ENCODE measurements around the gene PCDHGB4. TPM values are rescaled to one million over a fixed set of nuclear protein-coding genes. Genes with fewer than 3 reads are reported as not detected.
"Not testable (repeated sequence)": the region's sequence is repeated elsewhere in the genome, so short reads cannot be mapped to it uniquely, and the experiment has no call there.

Gene PCDHGB4
- polyA plus RNA-seq, 1 donor from 2014 or later = 9.3 TPM

DNA sequence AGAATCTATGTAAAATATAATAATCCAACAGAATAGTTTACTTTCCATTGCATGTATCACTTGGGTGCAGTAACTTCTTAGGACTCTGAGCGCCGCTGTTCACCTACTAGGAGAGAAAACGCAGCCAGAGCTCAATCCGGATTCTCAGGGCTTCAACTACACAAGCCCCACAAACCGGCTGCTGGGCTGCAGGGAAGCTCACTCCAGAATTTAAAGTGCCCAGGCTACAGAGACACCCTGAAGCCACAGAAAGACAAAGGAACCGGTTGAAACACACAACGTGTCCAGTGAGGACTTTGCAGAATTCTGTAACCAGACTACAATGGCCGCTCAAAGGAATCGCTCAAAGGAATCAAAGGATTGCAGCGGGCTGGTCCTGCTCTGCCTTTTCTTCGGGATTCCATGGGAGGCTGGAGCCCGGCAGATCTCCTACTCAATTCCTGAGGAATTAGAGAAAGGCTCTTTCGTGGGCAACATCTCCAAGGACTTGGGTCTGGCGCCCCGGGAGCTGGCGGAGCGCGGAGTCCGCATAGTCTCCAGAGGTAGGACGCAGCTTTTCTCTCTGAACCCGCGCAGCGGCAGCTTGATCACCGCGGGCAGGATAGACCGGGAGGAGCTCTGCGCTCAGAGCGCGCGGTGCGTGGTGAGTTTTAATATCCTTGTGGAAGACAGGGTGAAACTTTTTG is 25.5 kb downstream of the PCDHGB4 start, which contains the start of gene PCDHGA10 (continued):
- TF ChIP-seq, protein P1, sequence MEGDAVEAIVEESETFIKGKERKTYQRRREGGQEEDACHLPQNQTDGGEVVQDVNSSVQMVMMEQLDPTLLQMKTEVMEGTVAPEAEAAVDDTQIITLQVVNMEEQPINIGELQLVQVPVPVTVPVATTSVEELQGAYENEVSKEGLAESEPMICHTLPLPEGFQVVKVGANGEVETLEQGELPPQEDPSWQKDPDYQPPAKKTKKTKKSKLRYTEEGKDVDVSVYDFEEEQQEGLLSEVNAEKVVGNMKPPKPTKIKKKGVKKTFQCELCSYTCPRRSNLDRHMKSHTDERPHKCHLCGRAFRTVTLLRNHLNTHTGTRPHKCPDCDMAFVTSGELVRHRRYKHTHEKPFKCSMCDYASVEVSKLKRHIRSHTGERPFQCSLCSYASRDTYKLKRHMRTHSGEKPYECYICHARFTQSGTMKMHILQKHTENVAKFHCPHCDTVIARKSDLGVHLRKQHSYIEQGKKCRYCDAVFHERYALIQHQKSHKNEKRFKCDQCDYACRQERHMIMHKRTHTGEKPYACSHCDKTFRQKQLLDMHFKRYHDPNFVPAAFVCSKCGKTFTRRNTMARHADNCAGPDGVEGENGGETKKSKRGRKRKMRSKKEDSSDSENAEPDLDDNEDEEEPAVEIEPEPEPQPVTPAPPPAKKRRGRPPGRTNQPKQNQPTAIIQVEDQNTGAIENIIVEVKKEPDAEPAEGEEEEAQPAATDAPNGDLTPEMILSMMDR (IDR thresholded peaks at IDR 0.05; ENCODE audit: poor library complexity, severe bottlenecking) = peak; percentile 52
- TF ChIP-seq POLR2AphosphoS5 (IDR thresholded peaks at IDR 0.05) = no peak

- Histone ChIP-seq H4K20me1 (ENCODE audit: insufficient read depth) (no peaks in the 10 kb centered on the region), H3K9ac (ENCODE audit: low read length) (no peak overlapping the region), H3K36me3 (ENCODE audit: insufficient read depth, low read length) (peaks cover 82% of the 10 kb centered on the region), H3K79me2 (replicated peaks; ENCODE audit: insufficient read depth, low read length) (peaks cover 66% of the 10 kb centered on the region), H3K4me3 (ENCODE audit: low read length) (peak overlapping the region; percentile 66), H3K9me3 (ENCODE audit: low read length) (peaks cover 81% of the 10 kb centered on the region), H3K27me3 (ENCODE audit: insufficient read depth, low read depth, low read length) (no peaks in the 10 kb centered on the region), H3F3A (ENCODE audit: insufficient read depth, low read length, poor library complexity, severe bottlenecking) (peaks cover 3% of the 10 kb centered on the region), H3K9me2 (ENCODE audit: insufficient read depth, low read length) (no peaks in the 10 kb centered on the region), H2AFZ (ENCODE audit: low read depth, low read length) (no peak overlapping the region), H3K4me2 (ENCODE audit: low read length) (no peak overlapping the region), H3K27ac (ENCODE audit: low read length) (peak overlapping the region; percentile 45)
- TF ChIP-seq EZH2 (IDR thresholded peaks at IDR 0.05; ENCODE audit: borderline replicate concordance, insufficient read depth, low read length, poor library complexity, severe bottlenecking) (no peak), POLR2AphosphoS5 (IDR thresholded peaks at IDR 0.05) (no peak), EP300 (conservative IDR thresholded peaks at IDR 0.05; ENCODE audit: poor library complexity, severe bottlenecking) (no peak), SMC3 (conservative IDR thresholded peaks at IDR 0.05; ENCODE audit: poor library complexity) (no peak), RAD21 (conservative IDR thresholded peaks at IDR 0.05) (no peak), MXI1 (conservative IDR thresholded peaks at IDR 0.05; ENCODE audit: poor library complexity, severe bottlenecking) (no peak), TAF1 (IDR thresholded peaks at IDR 0.05; ENCODE audit: low read depth) (no peak)
- TF ChIP-seq, protein P2, sequence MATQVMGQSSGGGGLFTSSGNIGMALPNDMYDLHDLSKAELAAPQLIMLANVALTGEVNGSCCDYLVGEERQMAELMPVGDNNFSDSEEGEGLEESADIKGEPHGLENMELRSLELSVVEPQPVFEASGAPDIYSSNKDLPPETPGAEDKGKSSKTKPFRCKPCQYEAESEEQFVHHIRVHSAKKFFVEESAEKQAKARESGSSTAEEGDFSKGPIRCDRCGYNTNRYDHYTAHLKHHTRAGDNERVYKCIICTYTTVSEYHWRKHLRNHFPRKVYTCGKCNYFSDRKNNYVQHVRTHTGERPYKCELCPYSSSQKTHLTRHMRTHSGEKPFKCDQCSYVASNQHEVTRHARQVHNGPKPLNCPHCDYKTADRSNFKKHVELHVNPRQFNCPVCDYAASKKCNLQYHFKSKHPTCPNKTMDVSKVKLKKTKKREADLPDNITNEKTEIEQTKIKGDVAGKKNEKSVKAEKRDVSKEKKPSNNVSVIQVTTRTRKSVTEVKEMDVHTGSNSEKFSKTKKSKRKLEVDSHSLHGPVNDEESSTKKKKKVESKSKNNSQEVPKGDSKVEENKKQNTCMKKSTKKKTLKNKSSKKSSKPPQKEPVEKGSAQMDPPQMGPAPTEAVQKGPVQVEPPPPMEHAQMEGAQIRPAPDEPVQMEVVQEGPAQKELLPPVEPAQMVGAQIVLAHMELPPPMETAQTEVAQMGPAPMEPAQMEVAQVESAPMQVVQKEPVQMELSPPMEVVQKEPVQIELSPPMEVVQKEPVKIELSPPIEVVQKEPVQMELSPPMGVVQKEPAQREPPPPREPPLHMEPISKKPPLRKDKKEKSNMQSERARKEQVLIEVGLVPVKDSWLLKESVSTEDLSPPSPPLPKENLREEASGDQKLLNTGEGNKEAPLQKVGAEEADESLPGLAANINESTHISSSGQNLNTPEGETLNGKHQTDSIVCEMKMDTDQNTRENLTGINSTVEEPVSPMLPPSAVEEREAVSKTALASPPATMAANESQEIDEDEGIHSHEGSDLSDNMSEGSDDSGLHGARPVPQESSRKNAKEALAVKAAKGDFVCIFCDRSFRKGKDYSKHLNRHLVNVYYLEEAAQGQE (IDR thresholded peaks at IDR 0.05; ENCODE audit: borderline replicate concordance) = no peak
- TF ChIP-seq, protein P1 (IDR thresholded peaks at IDR 0.05; ENCODE audit: poor library complexity, severe bottlenecking) = no peak
These were observed 26.1 kb downstream of the PCDHGB4 start for GRCh38 chr5:141413540-141414069.

DNA sequence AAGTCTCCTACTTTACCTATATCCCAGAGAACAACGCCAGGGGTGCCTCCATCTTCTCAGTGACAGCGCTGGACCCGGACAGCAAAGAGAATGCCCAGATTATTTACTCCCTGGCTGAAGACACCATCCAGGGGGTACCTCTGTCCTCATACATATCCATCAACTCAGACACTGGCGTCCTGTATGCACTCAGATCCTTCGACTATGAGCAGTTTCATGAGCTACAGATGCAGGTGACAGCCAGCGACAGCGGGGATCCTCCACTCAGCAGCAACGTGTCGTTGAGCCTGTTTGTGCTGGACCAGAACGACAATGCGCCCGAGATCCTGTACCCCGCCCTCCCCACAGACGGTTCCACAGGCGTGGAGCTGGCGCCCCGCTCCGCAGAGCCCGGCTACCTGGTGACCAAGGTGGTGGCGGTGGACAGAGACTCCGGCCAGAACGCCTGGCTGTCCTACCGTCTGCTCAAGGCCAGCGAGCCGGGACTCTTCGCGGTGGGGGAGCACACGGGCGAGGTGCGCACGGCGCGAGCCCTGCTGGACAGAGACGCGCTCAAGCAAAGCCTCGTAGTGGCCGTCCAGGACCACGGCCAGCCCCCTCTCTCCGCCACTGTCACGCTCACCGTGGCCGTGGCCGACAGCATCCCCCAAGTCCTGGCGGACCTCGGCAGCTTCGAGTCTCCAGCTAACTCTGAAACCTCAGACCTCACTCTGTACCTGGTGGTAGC is 27.2 kb downstream of the PCDHGB4 start:
- H3K4me2 ChIP-seq (ENCODE audit: low read length); H3K9me2 ChIP-seq (ENCODE audit: insufficient read depth, low read length); H3F3A ChIP-seq (ENCODE audit: insufficient read depth, low read length, poor library complexity, severe bottlenecking); H3K9ac ChIP-seq (ENCODE audit: low read length); H3K27me3 ChIP-seq (ENCODE audit: insufficient read depth, low read depth, low read length); H3K27ac ChIP-seq (ENCODE audit: low read length); H4K20me1 ChIP-seq (ENCODE audit: insufficient read depth); H2AFZ ChIP-seq (ENCODE audit: low read depth, low read length): not testable (repeated sequence)
- Histone ChIP-seq H3K36me3 (ENCODE audit: insufficient read depth, low read length) (peaks cover 86% of the 10 kb centered on the region), H3K4me3 (ENCODE audit: low read length) (peak overlapping the region; percentile 66), H3K9me3 (ENCODE audit: low read length) (peaks cover 81% of the 10 kb centered on the region), H3K79me2 (replicated peaks; ENCODE audit: insufficient read depth, low read length) (peaks cover 70% of the 10 kb centered on the region)

DNA sequence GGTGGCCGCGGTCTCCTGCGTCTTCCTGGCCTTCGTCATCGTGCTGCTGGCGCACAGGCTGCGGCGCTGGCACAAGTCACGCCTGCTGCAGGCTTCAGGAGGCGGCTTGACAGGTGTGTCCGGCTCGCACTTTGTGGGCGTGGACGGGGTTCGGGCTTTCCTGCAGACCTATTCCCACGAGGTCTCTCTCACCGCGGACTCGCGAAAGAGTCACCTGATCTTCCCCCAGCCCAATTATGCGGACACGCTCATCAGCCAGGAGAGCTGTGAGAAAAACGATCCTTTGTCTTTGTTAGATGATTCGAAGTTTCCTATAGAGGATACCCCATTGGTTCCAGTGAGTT is 27.7 kb downstream of the PCDHGB4 start:
- not testable (repeated sequence) for H3K9ac ChIP-seq (ENCODE audit: low read length); H3K27me3 ChIP-seq (ENCODE audit: insufficient read depth, low read depth, low read length); H3K9me2 ChIP-seq (ENCODE audit: insufficient read depth, low read length); H3K27ac ChIP-seq (ENCODE audit: low read length); H3F3A ChIP-seq (ENCODE audit: insufficient read depth, low read length, poor library complexity, severe bottlenecking); H3K4me3 ChIP-seq (ENCODE audit: low read length); H3K4me2 ChIP-seq (ENCODE audit: low read length); H4K20me1 ChIP-seq (ENCODE audit: insufficient read depth); H2AFZ ChIP-seq (ENCODE audit: low read depth, low read length)
- Histone ChIP-seq H3K79me2 (replicated peaks; ENCODE audit: insufficient read depth, low read length) (peaks cover 72% of the 10 kb centered on the region), H3K36me3 (ENCODE audit: insufficient read depth, low read length) (peaks cover 86% of the 10 kb centered on the region), H3K9me3 (ENCODE audit: low read length) (peaks cover 80% of the 10 kb centered on the region)
